GDM1 (cell line): Measurements from ENCODE around the gene HMGA1.
A peak's percentile ranks its signal among the peaks of the same experiment; 100 is the strongest.

ENCODE experiments used
- DNase-seq: peaks from one replicate; lab custom pipeline; 2025; lab: John Stamatoyannopoulos, UW

Gene HMGA1

GRCh38 chr6:34236443-34237315, at the start of gene HMGA1:
TSS of gene HMGA1 (plus strand) at chr6:34236873. CDS start at chr6:34240781, 3,908 bp downstream.
- DNase-seq: peak; percentile 82

GRCh38 chr6:34189806-34190503, 46.7 kb upstream of the HMGA1 start:
- DNase-seq: no peak

GRCh38 chr6:34190504-34191122, 46.1 kb upstream of the HMGA1 start:
- no peak for DNase-seq

GRCh38 chr6:34194772-34195171, 41.9 kb upstream of the HMGA1 start:
- no peak for DNase-seq

- DNase-seq: no peak
These were observed 41.0 kb upstream of the HMGA1 start for GRCh38 chr6:34195726-34196115.

- DNase-seq: peak; percentile 85
These were observed 40.4 kb upstream of the HMGA1 start for GRCh38 chr6:34196116-34196832.

GRCh38 chr6:34196833-34197195, 39.9 kb upstream of the HMGA1 start:
- no peak for DNase-seq

GRCh38 chr6:34200340-34200971, 36.2 kb upstream of the HMGA1 start:
- no peak for DNase-seq

- no peak for DNase-seq
These were observed 35.1 kb upstream of the HMGA1 start for GRCh38 chr6:34201455-34202107.

- no peak for DNase-seq
These were observed 34.1 kb upstream of the HMGA1 start for GRCh38 chr6:34202329-34203201.

- DNase-seq: no peak
These were observed 32.0 kb upstream of the HMGA1 start for GRCh38 chr6:34204693-34205092.

- no peak for DNase-seq
These were observed 31.2 kb upstream of the HMGA1 start for GRCh38 chr6:34205466-34205865.

GRCh38 chr6:34205916-34206315, 30.8 kb upstream of the HMGA1 start:
- no peak for DNase-seq

- DNase-seq: no peak
These were observed 29.9 kb upstream of the HMGA1 start for GRCh38 chr6:34206726-34207125.

- DNase-seq: no peak
These were observed 28.8 kb upstream of the HMGA1 start for GRCh38 chr6:34207695-34208443.

- no peak for DNase-seq
These were observed 22.9 kb upstream of the HMGA1 start for GRCh38 chr6:34213772-34214171.

- no peak for DNase-seq
These were observed 18.0 kb upstream of the HMGA1 start for GRCh38 chr6:34218691-34219090.

- no peak for DNase-seq
These were observed 13.2 kb upstream of the HMGA1 start for GRCh38 chr6:34223381-34223955.
